HCT116 (cell line): ENCODE results near the gene CYP21A2. TPM values are rescaled to one million over a fixed set of nuclear protein-coding genes. Genes with fewer than 3 reads are reported as not detected.

Source experiments
- ATAC-seq: fragments of 200-7000 bp; cut with Tn5 transposase; 2 replicates; pipeline ENCODE4 v1.9.1; 2020; ENCODE audit warnings: mild to moderate bottlenecking, moderate library complexity
- BruUV-seq: library from RNA; stranded (reverse); fragments of 400-500 nt; replicated peaks from 2 replicates; lab custom pipeline; 2021; lab: Mats Ljungman, UMichigan
- CTCF ChIA-PET: fragments of 300-600 bp; sonication (Branson Sonifier 250); formaldehyde crosslinking; loops from one replicate; lab custom pipeline; 2021; ENCODE audit warnings: antibody characterized with exemption; lab: Charles Lee
- POLR2A ChIA-PET: fragments of 300-600, 350-600 bp; sonication (Branson Sonifier 250); formaldehyde crosslinking; loops from one replicate; lab custom pipeline; 2021; ENCODE audit warnings: antibody characterized with exemption; lab: Charles Lee
- RAD21 ChIA-PET, 2 experiments: fragments of 300-600 bp; sonication (Branson Sonifier 250); formaldehyde crosslinking; loops; one replicate each; lab custom pipeline; 2023; ENCODE audit warnings: low total read pairs in 2 of 2; ENCODE audit not compliant: uncharacterized antibody in 2 of 2, unreplicated experiment in 2 of 2, low non-redundant PET in 1 of 2; lab: Charles Lee
- DNase-seq: peaks from one replicate; pipeline ENCODE4 v3.0.0-alpha.2; 2010; ENCODE audit warnings: low read depth, low spot score
- H2AFZ ChIP-seq: fragments of 200-600 bp; shearing (Covaris generic), sonication (generic); 2 replicates; pipeline ENCODE4 v1.6.1; 2017; ENCODE audit warnings: low read depth, mixed run types, mixed read lengths, antibody characterized with exemption, low read length; ENCODE audit not compliant: poor library complexity, severe bottlenecking
- H3K27ac ChIP-seq: 2 replicates; pipeline ENCODE4 v1.5.1; 2012; ENCODE audit warnings: low read depth, low read length
- H3K27me3 ChIP-seq: fragments of 200-600 bp; sonication (generic); 2 replicates; pipeline ENCODE4 v1.6.1; 2016; ENCODE audit warnings: mixed run types, low read length, mixed read lengths; ENCODE audit not compliant: insufficient read depth
- H3K36me3 ChIP-seq, 2 experiments: fragments of 200-500 bp in 1 of 2; fragments of 200-600 bp in 1 of 2; sonication (Bioruptor generic) in 1 of 2; sonication (generic) in 1 of 2; 2 replicates each; pipeline versions ENCODE4 v1.5.1 to v1.6.1; 2014 to 2016; ENCODE audit warnings: low read length in 2 of 2, inconsistent platforms in 1 of 2, mixed read lengths in 1 of 2, mixed run types in 1 of 2; ENCODE audit not compliant: insufficient read depth in 2 of 2, control insufficient read depth in 1 of 2
- H3K4me1 ChIP-seq, 2 experiments: fragments of 200-600 bp in 1 of 2; sonication (generic) in 1 of 2; 2 replicates each; pipeline versions ENCODE4 v1.5.1 to v1.6.1; 2012 to 2017; ENCODE audit warnings: low read length in 2 of 2, inconsistent platforms in 1 of 2, mild to moderate bottlenecking in 1 of 2, mixed read lengths in 1 of 2, mixed run types in 1 of 2, moderate library complexity in 1 of 2; ENCODE audit not compliant: insufficient read depth in 2 of 2, control insufficient read depth in 1 of 2
- H3K4me2 ChIP-seq: fragments of 200-600 bp; sonication (generic); 2 replicates; pipeline ENCODE4 v1.6.1; 2017; ENCODE audit warnings: mixed run types, low read length, mixed read lengths
- H3K4me3 ChIP-seq, 2 experiments: fragments of 200-600 bp in 1 of 2; sonication (generic) in 1 of 2; replicated peaks in 1 of 2; 2 replicates each; pipeline ENCODE4 v1.5.1; 2011 to 2016; ENCODE audit warnings: low read length in 2 of 2, control low read depth in 1 of 2, low read depth in 1 of 2, mild to moderate bottlenecking in 1 of 2, mixed read lengths in 1 of 2, mixed run types in 1 of 2
- H3K79me2 ChIP-seq: fragments of 200-600 bp; sonication (generic); 2 replicates; pipeline ENCODE4 v1.6.1; 2017; ENCODE audit warnings: mild to moderate bottlenecking, mixed run types, low read length, moderate library complexity, mixed read lengths; ENCODE audit not compliant: insufficient read depth
- H3K9ac ChIP-seq: fragments of 200-600 bp; sonication (generic); 2 replicates; pipeline ENCODE4 v1.6.1; 2016; ENCODE audit warnings: low read length, mixed read lengths
- H3K9me2 ChIP-seq: fragments of 200-600 bp; sonication (generic), shearing (Covaris generic); 2 replicates; pipeline ENCODE4 v1.6.1; 2017; ENCODE audit warnings: mixed run types, mild to moderate bottlenecking, moderate library complexity; ENCODE audit not compliant: insufficient read depth
- H3K9me3 ChIP-seq, 2 experiments: fragments of 200-500 bp in 1 of 2; fragments of 200-600 bp in 1 of 2; sonication (Bioruptor generic) in 1 of 2; sonication (generic) in 1 of 2; 2 replicates each; pipeline ENCODE4 v1.6.1; 2014 to 2017; ENCODE audit warnings: low read length in 2 of 2, mixed read lengths in 2 of 2, inconsistent platforms in 1 of 2, low read depth in 1 of 2, mild to moderate bottlenecking in 1 of 2, mixed run types in 1 of 2, moderate library complexity in 1 of 2; ENCODE audit not compliant: control insufficient read depth in 1 of 2, insufficient read depth in 1 of 2
- H4K20me1 ChIP-seq: fragments of 200-600 bp; sonication (generic), shearing (Covaris generic); 2 replicates; pipeline ENCODE4 v1.6.1; 2017; ENCODE audit warnings: mixed run types, mild to moderate bottlenecking, moderate library complexity; ENCODE audit not compliant: insufficient read depth
- ATF3 ChIP-seq: IDR thresholded peaks from 2 replicates; pipeline ENCODE4 v1.6.1; 2012
- CBX3 ChIP-seq: IDR thresholded peaks from 2 replicates; pipeline ENCODE4 v1.6.1; 2012; ENCODE audit warnings: low read depth
- CEBPB ChIP-seq: IDR thresholded peaks from 2 replicates; pipeline ENCODE4 v1.6.1; 2012; ENCODE audit warnings: low read depth
- CTCF ChIP-seq, 3 experiments: fragments of 200-600 bp in 1 of 3; sonication (generic) in 1 of 3; IDR thresholded peaks in 2 of 3; conservative IDR thresholded peaks in 1 of 3; 2 replicates each; pipeline ENCODE4 v1.5.1; 2012 to 2017; ENCODE audit warnings: low read depth in 2 of 3, low read length in 2 of 3, antibody characterized with exemption in 1 of 3, borderline replicate concordance in 1 of 3, control low read depth in 1 of 3, mild to moderate bottlenecking in 1 of 3, mixed read lengths in 1 of 3, mixed run types in 1 of 3, moderate library complexity in 1 of 3; ENCODE audit not compliant: insufficient read depth in 1 of 3
- EGR1 ChIP-seq: IDR thresholded peaks from 2 replicates; pipeline ENCODE4 v1.6.1; 2012; ENCODE audit warnings: low read depth
- ELF1 ChIP-seq: IDR thresholded peaks from 2 replicates; pipeline ENCODE4 v1.6.1; 2012; ENCODE audit warnings: low read depth, borderline replicate concordance
- JUND ChIP-seq: IDR thresholded peaks from 2 replicates; pipeline ENCODE4 v1.6.1; 2012
- POLR2AphosphoS5 ChIP-seq: IDR thresholded peaks from 2 replicates; pipeline ENCODE4 v1.6.1; 2011; ENCODE audit warnings: mild to moderate bottlenecking, low read depth, low read length, moderate library complexity
- RAD21 ChIP-seq: IDR thresholded peaks from 2 replicates; pipeline ENCODE4 v1.6.1; 2012; ENCODE audit warnings: low read depth, mild to moderate bottlenecking
- SP1 ChIP-seq: IDR thresholded peaks from 2 replicates; pipeline ENCODE4 v1.6.1; 2012; ENCODE audit warnings: low read depth
- SRF ChIP-seq: IDR thresholded peaks from 2 replicates; pipeline ENCODE4 v1.6.1; 2012; ENCODE audit warnings: low read depth
- YY1 ChIP-seq: IDR thresholded peaks from 2 replicates; pipeline ENCODE4 v1.6.1; 2011; ENCODE audit warnings: low read length, low read depth, moderate library complexity, mild to moderate bottlenecking; ENCODE audit not compliant: insufficient replicate concordance; ENCODE audit errors: extremely low read depth
- ZBTB33 ChIP-seq: IDR thresholded peaks from 2 replicates; pipeline ENCODE4 v1.6.1; 2011; ENCODE audit warnings: mild to moderate bottlenecking, low read length, moderate library complexity; ENCODE audit not compliant: insufficient replicate concordance; ENCODE audit errors: extremely low read depth
- ZNF274 ChIP-seq: fragments of 200-500 bp; sonication (Bioruptor generic); IDR thresholded peaks from 2 replicates; pipeline ENCODE4 v1.6.1; 2014; ENCODE audit warnings: mild to moderate bottlenecking, low read depth, low read length, inconsistent platforms
- intact Hi-C: fragments of 100-400 bp; cut with micrococcal nuclease; formaldehyde crosslinking; loops from 2 replicates; pipeline ENCODE4 v1.10.0; 2022
- total RNA-seq: library from RNA; stranded (reverse); gene quantifications from one replicate; pipeline ENCODE4 v1.2.1, GENCODE V29; 2021; ENCODE audit not compliant: unreplicated experiment

CYP21A2 gene
- total RNA-seq, 1 experiment from 2014 or later: 1.4 TPM

- intact Hi-C loops: no loop called here
- H3K9ac ChIP-seq: no peak overlapping the region
Measured at GRCh38 chr6:32081168-32081990, 43.2 kb downstream of the CYP21A2 start.

More at GRCh38 chr6:32081168-32081990, 43.2 kb downstream of the CYP21A2 start:
- H3K9me2 ChIP-seq: no peaks in the 10 kb centered on the region
- H3K4me1 ChIP-seq: peaks cover 4 to 34% of the 10 kb centered on the region in 2 experiments
- no peak for ATAC-seq
- POLR2A ChIA-PET: no interaction called here
- no peak for TF ChIP-seq SP1
- TF ChIP-seq SRF: no peak
- no peak for TF ChIP-seq YY1
- no peak for TF ChIP-seq CTCF (IDR thresholded peaks at IDR 0.05 in 2 of 3, conservative IDR thresholded peaks at IDR 0.05 in 1 of 3; ENCODE audit: borderline replicate concordance in 1 of 3, insufficient read depth in 1 of 3, low read depth in 2 of 3, low read length in 2 of 3)
- no peak for TF ChIP-seq CEBPB
- no peak for TF ChIP-seq CBX3
- no peak for TF ChIP-seq RAD21
- TF ChIP-seq EGR1: no peak
- TF ChIP-seq POLR2AphosphoS5: no peak
- no peak for TF ChIP-seq ZBTB33
- no peak for TF ChIP-seq ATF3
- TF ChIP-seq ZNF274: no peak
- no peak for TF ChIP-seq JUND
- TF ChIP-seq ELF1: no peak
- H3K79me2 ChIP-seq: no peaks in the 10 kb centered on the region
- CTCF ChIA-PET: no interaction called here
- H3K27me3 ChIP-seq: no peaks in the 10 kb centered on the region
- no peak for DNase-seq
- BruUV-seq: no TSS peak
- H3K9me3 ChIP-seq: no peaks in the 10 kb centered on the region
- H3K4me2 ChIP-seq: no peak overlapping the region
- RAD21 ChIA-PET: no interaction called here
- no peaks in the 10 kb centered on the region for H4K20me1 ChIP-seq
- no peak overlapping the region for H3K27ac ChIP-seq
- no peaks in the 10 kb centered on the region for H3K36me3 ChIP-seq
- no peak overlapping the region for H3K4me3 ChIP-seq
- H2AFZ ChIP-seq: no peak overlapping the region
